HCT116 (cell line): ENCODE data around the gene VPS37B. TPM values are rescaled to one million over a fixed set of nuclear protein-coding genes. Genes with fewer than 3 reads are reported as not detected.

Experiments
- ATAC-seq: fragments of 200-7000 bp; cut with Tn5 transposase; 2 replicates; pipeline ENCODE4 v1.9.1; 2020; ENCODE audit warnings: mild to moderate bottlenecking, moderate library complexity
- BruUV-seq: library from RNA; stranded (reverse); fragments of 400-500 nt; replicated peaks from 2 replicates; lab custom pipeline; 2021; lab: Mats Ljungman, UMichigan
- CTCF ChIA-PET: fragments of 300-600 bp; sonication (Branson Sonifier 250); formaldehyde crosslinking; loops from one replicate; lab custom pipeline; 2021; ENCODE audit warnings: antibody characterized with exemption; lab: Charles Lee
- POLR2A ChIA-PET: fragments of 300-600, 350-600 bp; sonication (Branson Sonifier 250); formaldehyde crosslinking; loops from one replicate; lab custom pipeline; 2021; ENCODE audit warnings: antibody characterized with exemption; lab: Charles Lee
- RAD21 ChIA-PET, 2 experiments: fragments of 300-600 bp; sonication (Branson Sonifier 250); formaldehyde crosslinking; loops; one replicate each; lab custom pipeline; 2023; ENCODE audit warnings: low total read pairs in 2 of 2; ENCODE audit not compliant: uncharacterized antibody in 2 of 2, unreplicated experiment in 2 of 2, low non-redundant PET in 1 of 2; lab: Charles Lee
- DNase-seq: peaks from one replicate; pipeline ENCODE4 v3.0.0-alpha.2; 2010; ENCODE audit warnings: low read depth, low spot score
- H2AFZ ChIP-seq: fragments of 200-600 bp; shearing (Covaris generic), sonication (generic); 2 replicates; pipeline ENCODE4 v1.6.1; 2017; ENCODE audit warnings: low read depth, mixed run types, mixed read lengths, antibody characterized with exemption, low read length; ENCODE audit not compliant: poor library complexity, severe bottlenecking
- H3K27ac ChIP-seq: 2 replicates; pipeline ENCODE4 v1.5.1; 2012; ENCODE audit warnings: low read depth, low read length
- H3K27me3 ChIP-seq: fragments of 200-600 bp; sonication (generic); 2 replicates; pipeline ENCODE4 v1.6.1; 2016; ENCODE audit warnings: mixed run types, low read length, mixed read lengths; ENCODE audit not compliant: insufficient read depth
- H3K36me3 ChIP-seq, 2 experiments: fragments of 200-500 bp in 1 of 2; fragments of 200-600 bp in 1 of 2; sonication (Bioruptor generic) in 1 of 2; sonication (generic) in 1 of 2; 2 replicates each; pipeline versions ENCODE4 v1.5.1 to v1.6.1; 2014 to 2016; ENCODE audit warnings: low read length in 2 of 2, inconsistent platforms in 1 of 2, mixed read lengths in 1 of 2, mixed run types in 1 of 2; ENCODE audit not compliant: insufficient read depth in 2 of 2, control insufficient read depth in 1 of 2
- H3K4me1 ChIP-seq, 2 experiments: fragments of 200-600 bp in 1 of 2; sonication (generic) in 1 of 2; 2 replicates each; pipeline versions ENCODE4 v1.5.1 to v1.6.1; 2012 to 2017; ENCODE audit warnings: low read length in 2 of 2, inconsistent platforms in 1 of 2, mild to moderate bottlenecking in 1 of 2, mixed read lengths in 1 of 2, mixed run types in 1 of 2, moderate library complexity in 1 of 2; ENCODE audit not compliant: insufficient read depth in 2 of 2, control insufficient read depth in 1 of 2
- H3K4me2 ChIP-seq: fragments of 200-600 bp; sonication (generic); 2 replicates; pipeline ENCODE4 v1.6.1; 2017; ENCODE audit warnings: mixed run types, low read length, mixed read lengths
- H3K4me3 ChIP-seq, 2 experiments: fragments of 200-600 bp in 1 of 2; sonication (generic) in 1 of 2; replicated peaks in 1 of 2; 2 replicates each; pipeline ENCODE4 v1.5.1; 2011 to 2016; ENCODE audit warnings: low read length in 2 of 2, control low read depth in 1 of 2, low read depth in 1 of 2, mild to moderate bottlenecking in 1 of 2, mixed read lengths in 1 of 2, mixed run types in 1 of 2
- H3K79me2 ChIP-seq: fragments of 200-600 bp; sonication (generic); 2 replicates; pipeline ENCODE4 v1.6.1; 2017; ENCODE audit warnings: mild to moderate bottlenecking, mixed run types, low read length, moderate library complexity, mixed read lengths; ENCODE audit not compliant: insufficient read depth
- H3K9ac ChIP-seq: fragments of 200-600 bp; sonication (generic); 2 replicates; pipeline ENCODE4 v1.6.1; 2016; ENCODE audit warnings: low read length, mixed read lengths
- H3K9me2 ChIP-seq: fragments of 200-600 bp; sonication (generic), shearing (Covaris generic); 2 replicates; pipeline ENCODE4 v1.6.1; 2017; ENCODE audit warnings: mixed run types, mild to moderate bottlenecking, moderate library complexity; ENCODE audit not compliant: insufficient read depth
- H3K9me3 ChIP-seq, 2 experiments: fragments of 200-500 bp in 1 of 2; fragments of 200-600 bp in 1 of 2; sonication (Bioruptor generic) in 1 of 2; sonication (generic) in 1 of 2; 2 replicates each; pipeline ENCODE4 v1.6.1; 2014 to 2017; ENCODE audit warnings: low read length in 2 of 2, mixed read lengths in 2 of 2, inconsistent platforms in 1 of 2, low read depth in 1 of 2, mild to moderate bottlenecking in 1 of 2, mixed run types in 1 of 2, moderate library complexity in 1 of 2; ENCODE audit not compliant: control insufficient read depth in 1 of 2, insufficient read depth in 1 of 2
- H4K20me1 ChIP-seq: fragments of 200-600 bp; sonication (generic), shearing (Covaris generic); 2 replicates; pipeline ENCODE4 v1.6.1; 2017; ENCODE audit warnings: mixed run types, mild to moderate bottlenecking, moderate library complexity; ENCODE audit not compliant: insufficient read depth
- CBX3 ChIP-seq: IDR thresholded peaks from 2 replicates; pipeline ENCODE4 v1.6.1; 2012; ENCODE audit warnings: low read depth
- CEBPB ChIP-seq: IDR thresholded peaks from 2 replicates; pipeline ENCODE4 v1.6.1; 2012; ENCODE audit warnings: low read depth
- EGR1 ChIP-seq: IDR thresholded peaks from 2 replicates; pipeline ENCODE4 v1.6.1; 2012; ENCODE audit warnings: low read depth
- EZH2 ChIP-seq: fragments of 200-600 bp; sonication (generic); IDR thresholded peaks from 2 replicates; pipeline ENCODE4 v1.6.1; 2017; ENCODE audit warnings: antibody characterized with exemption, mixed run types
- EZH2phosphoT487 ChIP-seq: fragments of 200-600 bp; IDR thresholded peaks from 2 replicates; pipeline ENCODE4 v1.6.1; 2018; ENCODE audit warnings: antibody characterized with exemption, borderline replicate concordance
- MAX ChIP-seq: IDR thresholded peaks from 2 replicates; pipeline ENCODE4 v1.6.1; 2012
- RAD21 ChIP-seq: IDR thresholded peaks from 2 replicates; pipeline ENCODE4 v1.6.1; 2012; ENCODE audit warnings: low read depth, mild to moderate bottlenecking
- TCF7L2 ChIP-seq: IDR thresholded peaks from 2 replicates; pipeline ENCODE4 v1.7.0; 2011; ENCODE audit warnings: borderline replicate concordance, inconsistent platforms; ENCODE audit not compliant: insufficient read depth, insufficient read length; ENCODE audit errors: extremely low read depth
- YY1 ChIP-seq: IDR thresholded peaks from 2 replicates; pipeline ENCODE4 v1.6.1; 2011; ENCODE audit warnings: low read length, low read depth, moderate library complexity, mild to moderate bottlenecking; ENCODE audit not compliant: insufficient replicate concordance; ENCODE audit errors: extremely low read depth
- ZBTB33 ChIP-seq: IDR thresholded peaks from 2 replicates; pipeline ENCODE4 v1.6.1; 2011; ENCODE audit warnings: mild to moderate bottlenecking, low read length, moderate library complexity; ENCODE audit not compliant: insufficient replicate concordance; ENCODE audit errors: extremely low read depth
- intact Hi-C: fragments of 100-400 bp; cut with micrococcal nuclease; formaldehyde crosslinking; loops from 2 replicates; pipeline ENCODE4 v1.10.0; 2022
- total RNA-seq: library from RNA; stranded (reverse); gene quantifications from one replicate; pipeline ENCODE4 v1.2.1, GENCODE V29; 2021; ENCODE audit not compliant: unreplicated experiment
- TF ChIP-seq, protein P1 (sequence below), 3 experiments: fragments of 200-600 bp in 1 of 3; sonication (generic) in 1 of 3; IDR thresholded peaks in 2 of 3; conservative IDR thresholded peaks in 1 of 3; 2 replicates each; pipeline ENCODE4 v1.5.1; 2012 to 2017; ENCODE audit warnings: low read depth in 2 of 3, low read length in 2 of 3, antibody characterized with exemption in 1 of 3, borderline replicate concordance in 1 of 3, control low read depth in 1 of 3, mild to moderate bottlenecking in 1 of 3, mixed read lengths in 1 of 3, mixed run types in 1 of 3, moderate library complexity in 1 of 3; ENCODE audit not compliant: insufficient read depth in 1 of 3

The VPS37B gene
- total RNA-seq, 1 experiment from 2014 or later: 55.0 TPM

GRCh38 chr12:122880155-122880667 lies 15.7 kb downstream of the VPS37B start:
- H3K9me3 ChIP-seq: no peaks in the 10 kb centered on the region
- peaks cover 43% of the 10 kb centered on the region; the same call in 1 of the 2 replicates for H4K20me1 ChIP-seq
- peaks cover 100% of the 10 kb centered on the region for H3K79me2 ChIP-seq
- TF ChIP-seq CBX3 (no peak), MAX (no peak), YY1 (no peak), TCF7L2 (no peak)
- H2AFZ ChIP-seq: no peak overlapping the region
- intact Hi-C loops: loop anchor here (1.0 to 5.0 kb wide), 2 partner anchors 72 to 357 kb away; no protein-coding TSS in a partner anchor
- peaks cover 5 to 55% of the 10 kb centered on the region in 2 experiments for H3K4me1 ChIP-seq
- no peak overlapping the region for H3K27ac ChIP-seq
- no peak for ATAC-seq
- no peaks in the 10 kb centered on the region; a peak in 1 of 4 replicates for H3K36me3 ChIP-seq
- H3K27me3 ChIP-seq: no peaks in the 10 kb centered on the region
- ChIA-PET RAD21 (interaction anchor here (0.7 to 1.1 kb wide), 3 partner anchors 67 to 74 kb away, joined by 3 to 6 read pairs (median 3); no protein-coding TSS in a partner anchor), POLR2A (interaction anchor here (0.6 kb wide), 1 partner anchor 37 kb away, joined by 5 read pairs; no protein-coding TSS in a partner anchor), CTCF (interaction anchor here (0.9 to 1.5 kb wide), 7 partner anchors 9 to 69 kb away, joined by 3 to 6 read pairs (median 3); no protein-coding TSS in a partner anchor)
- DNase-seq: no peak
- H3K4me3 ChIP-seq: no peak overlapping the region
- no peak overlapping the region for H3K9ac ChIP-seq
- no peak overlapping the region for H3K4me2 ChIP-seq
- no TSS peak for BruUV-seq
- H3K9me2 ChIP-seq: no peaks in the 10 kb centered on the region

GRCh38 chr12:122878780-122879612 lies 16.9 kb downstream of the VPS37B start:
- ChIA-PET POLR2A (no interaction called here), RAD21 (interaction anchor here in 1 of 2 experiments (1.1 kb wide), 1 partner anchor 68 kb away, joined by 6 read pairs; no protein-coding TSS in a partner anchor)
- no peaks in the 10 kb centered on the region; a peak in 1 of 4 replicates for H3K36me3 ChIP-seq
- TF ChIP-seq, protein P1, sequence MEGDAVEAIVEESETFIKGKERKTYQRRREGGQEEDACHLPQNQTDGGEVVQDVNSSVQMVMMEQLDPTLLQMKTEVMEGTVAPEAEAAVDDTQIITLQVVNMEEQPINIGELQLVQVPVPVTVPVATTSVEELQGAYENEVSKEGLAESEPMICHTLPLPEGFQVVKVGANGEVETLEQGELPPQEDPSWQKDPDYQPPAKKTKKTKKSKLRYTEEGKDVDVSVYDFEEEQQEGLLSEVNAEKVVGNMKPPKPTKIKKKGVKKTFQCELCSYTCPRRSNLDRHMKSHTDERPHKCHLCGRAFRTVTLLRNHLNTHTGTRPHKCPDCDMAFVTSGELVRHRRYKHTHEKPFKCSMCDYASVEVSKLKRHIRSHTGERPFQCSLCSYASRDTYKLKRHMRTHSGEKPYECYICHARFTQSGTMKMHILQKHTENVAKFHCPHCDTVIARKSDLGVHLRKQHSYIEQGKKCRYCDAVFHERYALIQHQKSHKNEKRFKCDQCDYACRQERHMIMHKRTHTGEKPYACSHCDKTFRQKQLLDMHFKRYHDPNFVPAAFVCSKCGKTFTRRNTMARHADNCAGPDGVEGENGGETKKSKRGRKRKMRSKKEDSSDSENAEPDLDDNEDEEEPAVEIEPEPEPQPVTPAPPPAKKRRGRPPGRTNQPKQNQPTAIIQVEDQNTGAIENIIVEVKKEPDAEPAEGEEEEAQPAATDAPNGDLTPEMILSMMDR (IDR thresholded peaks at IDR 0.05 in 2 of 3, conservative IDR thresholded peaks at IDR 0.05 in 1 of 3; ENCODE audit: borderline replicate concordance in 1 of 3, insufficient read depth in 1 of 3, low read depth in 2 of 3, low read length in 2 of 3): no peak
- no peak for TF ChIP-seq EZH2
- no peak for TF ChIP-seq RAD21
- no peak for TF ChIP-seq EGR1
- no peak for TF ChIP-seq MAX
- TF ChIP-seq EZH2phosphoT487: no peak
- TF ChIP-seq CEBPB: no peak
- no peak for TF ChIP-seq ZBTB33
- TF ChIP-seq TCF7L2: no peak

More at GRCh38 chr12:122878780-122879612, 16.9 kb downstream of the VPS37B start:
- ATAC-seq (no peak), DNase-seq (no peak)
- H2AFZ ChIP-seq: no peak overlapping the region
- BruUV-seq: no TSS peak
- H3K4me2 ChIP-seq: no peak overlapping the region
- no peaks in the 10 kb centered on the region for H3K9me2 ChIP-seq
- H3K27ac ChIP-seq: no peak overlapping the region
- H3K9me3 ChIP-seq: no peaks in the 10 kb centered on the region
- H3K4me1 ChIP-seq: peaks cover 4 to 44% of the 10 kb centered on the region in 2 experiments; a peak in 3 of 4 replicates
- no peak overlapping the region for H3K4me3 ChIP-seq
- no peaks in the 10 kb centered on the region for H3K27me3 ChIP-seq
- intact Hi-C loops: no loop called here
- H3K9ac ChIP-seq: no peak overlapping the region
- peaks cover 41% of the 10 kb centered on the region; the same call in 1 of the 2 replicates for H4K20me1 ChIP-seq
- CTCF ChIA-PET: interaction anchor here (1.5 kb wide), 1 partner anchor 8 kb away, joined by 3 read pairs; no protein-coding TSS in a partner anchor
- H3K79me2 ChIP-seq: peaks cover 100% of the 10 kb centered on the region
